ENCODE measurements around the gene ROBO1.

The ROBO1 gene

GRCh38 chr3:78834910-78835309 lies 932.9 kb downstream of the ROBO1 start:
- DNase-seq (ENCODE audit: low read depth) = no peak

GRCh38 chr3:78832785-78833204 lies 935.0 kb downstream of the ROBO1 start:
- DNase-seq (ENCODE audit: low read depth) = no peak

GRCh38 chr3:78831446-78831972 lies 936.3 kb downstream of the ROBO1 start:
- no peak for DNase-seq (ENCODE audit: low read depth)

GRCh38 chr3:78830470-78830869 lies 937.3 kb downstream of the ROBO1 start:
- no peak for DNase-seq (ENCODE audit: low read depth)

GRCh38 chr3:78827618-78828017 lies 940.2 kb downstream of the ROBO1 start:
- no peak for DNase-seq (ENCODE audit: low read depth)

- no peak for DNase-seq (ENCODE audit: low read depth)
These were observed 942.0 kb downstream of the ROBO1 start for GRCh38 chr3:78825858-78826215.

- DNase-seq (ENCODE audit: low read depth) = no peak
These were observed 942.5 kb downstream of the ROBO1 start for GRCh38 chr3:78825118-78825857.

GRCh38 chr3:78823859-78824258 lies 943.9 kb downstream of the ROBO1 start:
- DNase-seq (ENCODE audit: low read depth) = no peak

GRCh38 chr3:78823434-78823833 lies 944.4 kb downstream of the ROBO1 start:
- no peak for DNase-seq (ENCODE audit: low read depth)

GRCh38 chr3:78822726-78823125 lies 945.1 kb downstream of the ROBO1 start:
- DNase-seq (ENCODE audit: low read depth) = no peak

- no peak for DNase-seq (ENCODE audit: low read depth)
These were observed 947.3 kb downstream of the ROBO1 start for GRCh38 chr3:78820542-78820941.

- no peak for DNase-seq (ENCODE audit: low read depth)
These were observed 949.4 kb downstream of the ROBO1 start for GRCh38 chr3:78818161-78818985.

GRCh38 chr3:78814893-78815562 lies 952.8 kb downstream of the ROBO1 start:
- DNase-seq (ENCODE audit: low read depth) = no peak

GRCh38 chr3:78812166-78812565 lies 955.6 kb downstream of the ROBO1 start:
- no peak for DNase-seq (ENCODE audit: low read depth)

- DNase-seq (ENCODE audit: low read depth) = no peak
These were observed 957.8 kb downstream of the ROBO1 start for GRCh38 chr3:78809966-78810365.

- no peak for DNase-seq (ENCODE audit: low read depth)
These were observed 963.4 kb downstream of the ROBO1 start for GRCh38 chr3:78804251-78805037.

- DNase-seq (ENCODE audit: low read depth) = no peak
These were observed 965.3 kb downstream of the ROBO1 start for GRCh38 chr3:78802562-78802930.

GRCh38 chr3:78801926-78802561 lies 965.8 kb downstream of the ROBO1 start:
- no peak for DNase-seq (ENCODE audit: low read depth)

GRCh38 chr3:78799681-78800080 lies 968.1 kb downstream of the ROBO1 start:
- DNase-seq (ENCODE audit: low read depth) = no peak

- no peak for DNase-seq (ENCODE audit: low read depth)
These were observed 969.4 kb downstream of the ROBO1 start for GRCh38 chr3:78798266-78798832.

GRCh38 chr3:78794431-78794830 lies 973.4 kb downstream of the ROBO1 start:
- DNase-seq (ENCODE audit: low read depth) = no peak
